DMS53 treated with DMSO at 0.1 percent for 48 hours (cell line): ENCODE data around the gene PLA2G4B.

Experiments
- DNase-seq: peaks from one replicate; lab custom pipeline; 2025; ENCODE audit not compliant: unreplicated experiment; lab: John Stamatoyannopoulos, UW

The PLA2G4B gene

GRCh38 chr15:41838400-41838897 is at the start of gene PLA2G4B:
Gene PLA2G4B, plus strand, starts transcription at chr15:41838847. Its CDS starts 67 bp downstream, at chr15:41838914.
- peak; percentile 26 for DNase-seq

GRCh38 chr15:41789236-41789635 is 49.4 kb upstream of the PLA2G4B start:
- no peak for DNase-seq

- no peak for DNase-seq
Observed at GRCh38 chr15:41789662-41790061, 49.0 kb upstream of the PLA2G4B start.

- DNase-seq = no peak
Observed at GRCh38 chr15:41790169-41790568, 48.5 kb upstream of the PLA2G4B start.

GRCh38 chr15:41790756-41791546 is 47.7 kb upstream of the PLA2G4B start:
- no peak for DNase-seq

GRCh38 chr15:41791547-41791937 is 47.1 kb upstream of the PLA2G4B start:
- no peak for DNase-seq

GRCh38 chr15:41792000-41792637 is 46.5 kb upstream of the PLA2G4B start:
- DNase-seq = no peak

GRCh38 chr15:41794081-41794480 is 44.6 kb upstream of the PLA2G4B start:
- DNase-seq = no peak

- no peak for DNase-seq
Observed at GRCh38 chr15:41795996-41796856, 42.4 kb upstream of the PLA2G4B start.

- no peak for DNase-seq
Observed at GRCh38 chr15:41797201-41797944, 41.3 kb upstream of the PLA2G4B start.

- DNase-seq = no peak
Observed at GRCh38 chr15:41798607-41799487, 39.8 kb upstream of the PLA2G4B start.

GRCh38 chr15:41799488-41799805 is 39.2 kb upstream of the PLA2G4B start:
- DNase-seq = no peak

GRCh38 chr15:41801185-41801584 is 37.5 kb upstream of the PLA2G4B start:
- DNase-seq = no peak

GRCh38 chr15:41801850-41802455 is 36.7 kb upstream of the PLA2G4B start:
- no peak for DNase-seq

- DNase-seq = no peak
Observed at GRCh38 chr15:41804361-41804760, 34.3 kb upstream of the PLA2G4B start.

GRCh38 chr15:41804916-41805666 is 33.6 kb upstream of the PLA2G4B start:
- DNase-seq = no peak

- DNase-seq = no peak
Observed at GRCh38 chr15:41805711-41806110, 32.9 kb upstream of the PLA2G4B start.

- no peak for DNase-seq
Observed at GRCh38 chr15:41806291-41807181, 32.1 kb upstream of the PLA2G4B start.
